NCI-H1105 treated with DMSO at 0.1 percent for 48 hours (cell line): ENCODE data around the gene NUBP2.
"Not testable (repeated sequence)": the region's sequence is repeated elsewhere in the genome, so short reads cannot be mapped to it uniquely, and the experiment has no call there.

ENCODE experiments used
- DNase-seq: peaks from one replicate; lab custom pipeline; 2025; lab: John Stamatoyannopoulos, UW

The NUBP2 gene

GRCh38 chr16:1786242-1787055 lies 3.7 kb downstream of the NUBP2 start:
- DNase-seq = no peak

GRCh38 chr16:1787056-1787321 lies 4.2 kb downstream of the NUBP2 start:
- no peak for DNase-seq

- DNase-seq = no peak
Measured at GRCh38 chr16:1787322-1788094, 4.7 kb downstream of the NUBP2 start.

GRCh38 chr16:1788095-1788707 lies 5.4 kb downstream of the NUBP2 start:
- no peak for DNase-seq

- no peak for DNase-seq
Measured at GRCh38 chr16:1788708-1789100, 5.9 kb downstream of the NUBP2 start.

GRCh38 chr16:1789643-1790045 lies 6.9 kb downstream of the NUBP2 start:
- no peak for DNase-seq

GRCh38 chr16:1790261-1790610 lies 7.5 kb downstream of the NUBP2 start:
- no peak for DNase-seq

- DNase-seq = no peak
Measured at GRCh38 chr16:1790611-1791255, 8.0 kb downstream of the NUBP2 start.

GRCh38 chr16:1791256-1791942 lies 8.6 kb downstream of the NUBP2 start:
- no peak for DNase-seq

- no peak for DNase-seq
Measured at GRCh38 chr16:1791943-1792812, 9.4 kb downstream of the NUBP2 start.

- DNase-seq = no peak
Measured at GRCh38 chr16:1792836-1793577, 10.2 kb downstream of the NUBP2 start.

- no peak for DNase-seq
Measured at GRCh38 chr16:1793578-1794220, 10.9 kb downstream of the NUBP2 start, which contains the start of gene IGFALS. Gene IGFALS, minus strand, starts transcription at chr16:1793705. Its CDS starts 53 bp downstream, at chr16:1793652.

GRCh38 chr16:1794221-1794871 lies 11.6 kb downstream of the NUBP2 start:
- no peak for DNase-seq

- DNase-seq = no peak
Measured at GRCh38 chr16:1794908-1795666, 12.3 kb downstream of the NUBP2 start.

GRCh38 chr16:1799263-1799662 lies 16.5 kb downstream of the NUBP2 start:
- not testable (repeated sequence) for DNase-seq

GRCh38 chr16:1800701-1801100 lies 17.9 kb downstream of the NUBP2 start:
- DNase-seq = no peak

- no peak for DNase-seq
Measured at GRCh38 chr16:1807626-1808025, 24.9 kb downstream of the NUBP2 start.

- no peak for DNase-seq
Measured at GRCh38 chr16:1808691-1809090, 25.9 kb downstream of the NUBP2 start.
